ENCODE data around the gene AR. TPM values are rescaled to one million over a fixed set of nuclear protein-coding genes. Genes with fewer than 3 reads are reported as not detected.

The AR gene
- total and polyA plus RNA-seq, 9 of the 15 experiments (the other 6 are each of a cell fraction or from before 2014, with no cell fraction given): 0.01 to 0.04 (median 0.01) TPM; not detected in 6

GRCh38 chrX:67545036-67545821 is 1.4 kb downstream of the AR start:
- Histone ChIP-seq H3K27ac (ENCODE audit: extremely low read depth, low read depth, low read length) (no peak overlapping the region), H3K9me1 (ENCODE audit: control insufficient read depth, insufficient read depth, low read length) (no peaks in the 10 kb centered on the region), H3K9ac (ENCODE audit: insufficient read depth in 1 of 2, low read depth in 2 of 2, low read length in 2 of 2) (no peak overlapping the region), H3K9me3 (replicated peaks; ENCODE audit: control insufficient read depth, insufficient read depth, low read depth, low read length) (no peaks in the 10 kb centered on the region), H3K27me3 (ENCODE audit: control insufficient read depth in 2 of 2, insufficient read depth in 2 of 2, low read length in 2 of 2) (peaks cover 0 to 8% of the 10 kb centered on the region in 2 experiments; a peak in 3 of 5 replicates), H2AFZ (ENCODE audit: low read depth, low read length) (no peak overlapping the region), H3K4me1 (replicated peaks in 1 of 2; ENCODE audit: control insufficient read depth in 2 of 2, insufficient read depth in 2 of 2, low read length in 2 of 2) (no peaks in the 10 kb centered on the region), H3K36me3 (ENCODE audit: control insufficient read depth, insufficient read depth, low read length) (no peaks in the 10 kb centered on the region), H4K20me1 (replicated peaks; ENCODE audit: control insufficient read depth, insufficient read depth, low read length) (no peaks in the 10 kb centered on the region), H3K4me2 (ENCODE audit: insufficient read depth, low read length) (no peak overlapping the region), H3K4me3 (no peak overlapping the region), H3K79me2 (ENCODE audit: control insufficient read depth, insufficient read depth, low read length) (no peaks in the 10 kb centered on the region)
- DNase-seq (ENCODE audit: extremely low read depth in 1 of 4, low spot score in 3 of 4) (peak in 1 of 4 experiments; percentile 0), FAIRE-seq (no peak), ATAC-seq (no peak)
- POLR2A ChIA-PET: no interaction called here
- intact Hi-C loops (cut with micrococcal nuclease): no loop called here
- 9% methylated on average over 19 of the region's 35 CpGs for WGBS (ENCODE audit: insufficient coverage, low coverage, missing lambda C conversion rate)
- CTCF ChIA-PET (ENCODE audit: low intra/inter-chr PET ratio): no interaction called here
- in situ Hi-C loops (cut with MboI): no loop called here
- TF ChIP-seq ZNF57 (CRISPR knock-in tag; IDR thresholded peaks at IDR 0.05) (no peak), ZFP36 (IDR thresholded peaks at IDR 0.05; ENCODE audit: low read depth, low read length, partially characterized antibody) (no peak), RERE (CRISPR knock-in tag; IDR thresholded peaks at IDR 0.05; ENCODE audit: borderline replicate concordance) (no peak), ZKSCAN8 (CRISPR knock-in tag; IDR thresholded peaks at IDR 0.05) (no peak)
- no TSS peak for BruUV-seq (replicated peaks)

All from K562 (cell line).